ENCODE data around the gene PGLYRP2.

PGLYRP2 gene

GRCh38 chr19:15427991-15428471, 51.3 kb downstream of the PGLYRP2 start:
- Histone ChIP-seq H3K27me3 (ENCODE audit: control insufficient read depth, insufficient read depth, low read length) (no peaks in the 10 kb centered on the region), H3K9me3 (ENCODE audit: control insufficient read depth, insufficient read depth, low read length) (no peaks in the 10 kb centered on the region), H3K36me3 (ENCODE audit: control insufficient read depth, insufficient read depth, low read length) (peaks cover 44% of the 10 kb centered on the region), H3K4me3 (ENCODE audit: low read depth, low read length) (no peak overlapping the region), H3K27ac (ENCODE audit: low read depth, low read length) (no peak overlapping the region), H3K9ac (ENCODE audit: low read depth, low read length) (no peak overlapping the region), H3K4me1 (ENCODE audit: control insufficient read depth, insufficient read depth, low read length) (peaks cover 6% of the 10 kb centered on the region; the same call in 1 of the 2 replicates)

- peaks cover 6% of the 10 kb centered on the region; the same call in 1 of the 2 replicates for H3K4me1 ChIP-seq (ENCODE audit: control insufficient read depth, insufficient read depth, low read length)
- no peak overlapping the region for H3K27ac ChIP-seq (ENCODE audit: low read depth, low read length)
- peaks cover 51% of the 10 kb centered on the region for H3K36me3 ChIP-seq (ENCODE audit: control insufficient read depth, insufficient read depth, low read length)
- no peak overlapping the region for H3K9ac ChIP-seq (ENCODE audit: low read depth, low read length)
- H3K27me3 ChIP-seq (ENCODE audit: control insufficient read depth, insufficient read depth, low read length), result no peaks in the 10 kb centered on the region
- H3K9me3 ChIP-seq (ENCODE audit: control insufficient read depth, insufficient read depth, low read length), result no peaks in the 10 kb centered on the region
- no peak overlapping the region for H3K4me3 ChIP-seq (ENCODE audit: low read depth, low read length)
Observed at GRCh38 chr19:15427350-15427700, 52.0 kb downstream of the PGLYRP2 start.

GRCh38 chr19:15426485-15427349, 52.6 kb downstream of the PGLYRP2 start:
- Histone ChIP-seq H3K4me1 (ENCODE audit: control insufficient read depth, insufficient read depth, low read length) (peaks cover 6% of the 10 kb centered on the region; the same call in 1 of the 2 replicates), H3K4me3 (ENCODE audit: low read depth, low read length) (no peak overlapping the region), H3K9me3 (ENCODE audit: control insufficient read depth, insufficient read depth, low read length) (no peaks in the 10 kb centered on the region), H3K9ac (ENCODE audit: low read depth, low read length) (no peak overlapping the region), H3K27ac (ENCODE audit: low read depth, low read length) (no peak overlapping the region), H3K27me3 (ENCODE audit: control insufficient read depth, insufficient read depth, low read length) (no peaks in the 10 kb centered on the region), H3K36me3 (ENCODE audit: control insufficient read depth, insufficient read depth, low read length) (peaks cover 52% of the 10 kb centered on the region)

GRCh38 chr19:15425321-15425950, 53.9 kb downstream of the PGLYRP2 start:
- H3K36me3 ChIP-seq (ENCODE audit: control insufficient read depth, insufficient read depth, low read length), result peaks cover 52% of the 10 kb centered on the region
- no peak overlapping the region for H3K4me3 ChIP-seq (ENCODE audit: low read depth, low read length)
- no peaks in the 10 kb centered on the region for H3K27me3 ChIP-seq (ENCODE audit: control insufficient read depth, insufficient read depth, low read length)
- no peak overlapping the region for H3K27ac ChIP-seq (ENCODE audit: low read depth, low read length)
- no peaks in the 10 kb centered on the region for H3K9me3 ChIP-seq (ENCODE audit: control insufficient read depth, insufficient read depth, low read length)
- H3K4me1 ChIP-seq (ENCODE audit: control insufficient read depth, insufficient read depth, low read length), result no peaks in the 10 kb centered on the region
- H3K9ac ChIP-seq (ENCODE audit: low read depth, low read length), result no peak overlapping the region

- Histone ChIP-seq H3K4me1 (ENCODE audit: control insufficient read depth, insufficient read depth, low read length) (no peaks in the 10 kb centered on the region), H3K27me3 (ENCODE audit: control insufficient read depth, insufficient read depth, low read length) (no peaks in the 10 kb centered on the region), H3K9ac (ENCODE audit: low read depth, low read length) (no peak overlapping the region), H3K4me3 (ENCODE audit: low read depth, low read length) (no peak overlapping the region), H3K36me3 (ENCODE audit: control insufficient read depth, insufficient read depth, low read length) (peaks cover 52% of the 10 kb centered on the region), H3K27ac (ENCODE audit: low read depth, low read length) (no peak overlapping the region), H3K9me3 (ENCODE audit: control insufficient read depth, insufficient read depth, low read length) (no peaks in the 10 kb centered on the region)
Observed at GRCh38 chr19:15424692-15425272, 54.5 kb downstream of the PGLYRP2 start.

GRCh38 chr19:15424121-15424520, 55.2 kb downstream of the PGLYRP2 start:
- no peak overlapping the region for H3K27ac ChIP-seq (ENCODE audit: low read depth, low read length)
- H3K9me3 ChIP-seq (ENCODE audit: control insufficient read depth, insufficient read depth, low read length), result no peaks in the 10 kb centered on the region
- peaks cover 52% of the 10 kb centered on the region for H3K36me3 ChIP-seq (ENCODE audit: control insufficient read depth, insufficient read depth, low read length)
- no peak overlapping the region for H3K4me3 ChIP-seq (ENCODE audit: low read depth, low read length)
- H3K27me3 ChIP-seq (ENCODE audit: control insufficient read depth, insufficient read depth, low read length), result no peaks in the 10 kb centered on the region
- H3K4me1 ChIP-seq (ENCODE audit: control insufficient read depth, insufficient read depth, low read length), result no peaks in the 10 kb centered on the region
- no peak overlapping the region for H3K9ac ChIP-seq (ENCODE audit: low read depth, low read length)

- H3K4me1 ChIP-seq (ENCODE audit: control insufficient read depth, insufficient read depth, low read length), result no peaks in the 10 kb centered on the region
- H3K27ac ChIP-seq (ENCODE audit: low read depth, low read length), result no peak overlapping the region
- no peaks in the 10 kb centered on the region for H3K27me3 ChIP-seq (ENCODE audit: control insufficient read depth, insufficient read depth, low read length)
- H3K9ac ChIP-seq (ENCODE audit: low read depth, low read length), result no peak overlapping the region
- no peaks in the 10 kb centered on the region for H3K9me3 ChIP-seq (ENCODE audit: control insufficient read depth, insufficient read depth, low read length)
- H3K4me3 ChIP-seq (ENCODE audit: low read depth, low read length), result no peak overlapping the region
- peaks cover 52% of the 10 kb centered on the region for H3K36me3 ChIP-seq (ENCODE audit: control insufficient read depth, insufficient read depth, low read length)
Observed at GRCh38 chr19:15423130-15423529, 56.2 kb downstream of the PGLYRP2 start.

- Histone ChIP-seq H3K27me3 (ENCODE audit: control insufficient read depth, insufficient read depth, low read length) (no peaks in the 10 kb centered on the region), H3K27ac (ENCODE audit: low read depth, low read length) (no peak overlapping the region), H3K4me1 (ENCODE audit: control insufficient read depth, insufficient read depth, low read length) (peaks cover 2% of the 10 kb centered on the region; the same call in 1 of the 2 replicates), H3K9me3 (ENCODE audit: control insufficient read depth, insufficient read depth, low read length) (no peaks in the 10 kb centered on the region), H3K36me3 (ENCODE audit: control insufficient read depth, insufficient read depth, low read length) (peaks cover 50% of the 10 kb centered on the region), H3K4me3 (ENCODE audit: low read depth, low read length) (no peak overlapping the region), H3K9ac (ENCODE audit: low read depth, low read length) (no peak overlapping the region)
Observed at GRCh38 chr19:15422296-15423075, 56.8 kb downstream of the PGLYRP2 start.

GRCh38 chr19:15421721-15422260, 57.5 kb downstream of the PGLYRP2 start:
- no peaks in the 10 kb centered on the region for H3K9me3 ChIP-seq (ENCODE audit: control insufficient read depth, insufficient read depth, low read length)
- peaks cover 6% of the 10 kb centered on the region; the same call in 1 of the 2 replicates for H3K4me1 ChIP-seq (ENCODE audit: control insufficient read depth, insufficient read depth, low read length)
- no peak overlapping the region for H3K4me3 ChIP-seq (ENCODE audit: low read depth, low read length)
- H3K9ac ChIP-seq (ENCODE audit: low read depth, low read length), result no peak overlapping the region
- peaks cover 47% of the 10 kb centered on the region for H3K36me3 ChIP-seq (ENCODE audit: control insufficient read depth, insufficient read depth, low read length)
- H3K27me3 ChIP-seq (ENCODE audit: control insufficient read depth, insufficient read depth, low read length), result no peaks in the 10 kb centered on the region
- no peak overlapping the region for H3K27ac ChIP-seq (ENCODE audit: low read depth, low read length)

GRCh38 chr19:15421136-15421695, 58.1 kb downstream of the PGLYRP2 start:
- H3K27me3 ChIP-seq (ENCODE audit: control insufficient read depth, insufficient read depth, low read length), result no peaks in the 10 kb centered on the region
- no peak overlapping the region for H3K27ac ChIP-seq (ENCODE audit: low read depth, low read length)
- H3K4me1 ChIP-seq (ENCODE audit: control insufficient read depth, insufficient read depth, low read length), result peaks cover 6% of the 10 kb centered on the region; the same call in 1 of the 2 replicates
- H3K4me3 ChIP-seq (ENCODE audit: low read depth, low read length), result no peak overlapping the region
- H3K9me3 ChIP-seq (ENCODE audit: control insufficient read depth, insufficient read depth, low read length), result no peaks in the 10 kb centered on the region
- peaks cover 47% of the 10 kb centered on the region for H3K36me3 ChIP-seq (ENCODE audit: control insufficient read depth, insufficient read depth, low read length)
- no peak overlapping the region for H3K9ac ChIP-seq (ENCODE audit: low read depth, low read length)
